ENCODE measurements around the gene MSL1.

The MSL1 gene

GRCh38 chr17:40097931-40098845 is 23.6 kb upstream of the MSL1 start:
- DNase-seq (ENCODE audit: low spot score): no peak

GRCh38 chr17:40098846-40099618 is 22.7 kb upstream of the MSL1 start:
- DNase-seq (ENCODE audit: low spot score): peak; percentile 91

More at GRCh38 chr17:40097931-40098845, 23.6 kb upstream of the MSL1 start:
- TF ChIP-seq, protein P1, sequence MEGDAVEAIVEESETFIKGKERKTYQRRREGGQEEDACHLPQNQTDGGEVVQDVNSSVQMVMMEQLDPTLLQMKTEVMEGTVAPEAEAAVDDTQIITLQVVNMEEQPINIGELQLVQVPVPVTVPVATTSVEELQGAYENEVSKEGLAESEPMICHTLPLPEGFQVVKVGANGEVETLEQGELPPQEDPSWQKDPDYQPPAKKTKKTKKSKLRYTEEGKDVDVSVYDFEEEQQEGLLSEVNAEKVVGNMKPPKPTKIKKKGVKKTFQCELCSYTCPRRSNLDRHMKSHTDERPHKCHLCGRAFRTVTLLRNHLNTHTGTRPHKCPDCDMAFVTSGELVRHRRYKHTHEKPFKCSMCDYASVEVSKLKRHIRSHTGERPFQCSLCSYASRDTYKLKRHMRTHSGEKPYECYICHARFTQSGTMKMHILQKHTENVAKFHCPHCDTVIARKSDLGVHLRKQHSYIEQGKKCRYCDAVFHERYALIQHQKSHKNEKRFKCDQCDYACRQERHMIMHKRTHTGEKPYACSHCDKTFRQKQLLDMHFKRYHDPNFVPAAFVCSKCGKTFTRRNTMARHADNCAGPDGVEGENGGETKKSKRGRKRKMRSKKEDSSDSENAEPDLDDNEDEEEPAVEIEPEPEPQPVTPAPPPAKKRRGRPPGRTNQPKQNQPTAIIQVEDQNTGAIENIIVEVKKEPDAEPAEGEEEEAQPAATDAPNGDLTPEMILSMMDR (IDR thresholded peaks at IDR 0.05; ENCODE audit: extremely low read depth, missing control alignments): no peak

DNA sequence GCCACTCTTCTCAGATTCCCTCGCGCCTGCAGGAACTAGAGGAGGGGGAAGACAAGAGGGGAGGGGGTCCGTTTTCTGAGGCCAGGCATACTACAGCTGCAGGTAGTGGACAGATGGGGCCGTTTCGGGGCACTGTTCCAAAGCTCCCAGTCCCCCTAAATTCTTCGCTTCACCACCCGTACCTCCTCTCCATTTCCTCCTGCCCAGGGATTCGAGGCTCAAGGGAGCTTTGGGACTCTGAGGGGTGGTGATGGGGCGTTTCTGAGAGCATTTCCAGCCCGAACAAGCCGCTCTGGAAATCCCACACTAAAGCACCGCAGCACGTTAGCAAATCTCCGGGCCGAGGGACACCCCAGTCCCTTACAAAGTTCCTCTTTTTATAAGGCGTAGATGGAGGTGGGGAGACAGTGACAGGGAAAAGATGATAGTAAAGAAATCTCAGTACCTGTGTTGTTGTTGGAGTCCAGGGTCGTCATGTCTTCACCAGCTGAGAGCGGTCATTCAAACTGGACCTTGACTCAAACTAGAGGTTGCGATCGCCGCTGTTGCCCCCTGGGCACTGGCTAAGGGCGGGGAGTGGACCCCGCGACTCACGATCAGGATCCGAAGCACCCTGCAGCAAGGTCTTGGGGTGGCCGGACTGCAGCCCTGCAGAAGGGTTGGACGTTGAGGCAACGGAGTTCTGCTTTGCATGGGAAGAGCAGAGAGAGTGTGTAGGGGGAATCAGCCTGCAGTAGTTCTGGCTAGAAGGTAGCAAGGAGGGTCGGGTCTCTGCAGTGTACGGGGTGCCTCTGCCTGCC is 22.0 kb upstream of the MSL1 start:
- TF ChIP-seq, protein P1 (IDR thresholded peaks at IDR 0.05; ENCODE audit: extremely low read depth, missing control alignments): no peak
- DNase-seq (ENCODE audit: low spot score): no peak

More at GRCh38 chr17:40098846-40099618, 22.7 kb upstream of the MSL1 start:
- TF ChIP-seq, protein P1 (IDR thresholded peaks at IDR 0.05; ENCODE audit: extremely low read depth, missing control alignments): no peak

DNA sequence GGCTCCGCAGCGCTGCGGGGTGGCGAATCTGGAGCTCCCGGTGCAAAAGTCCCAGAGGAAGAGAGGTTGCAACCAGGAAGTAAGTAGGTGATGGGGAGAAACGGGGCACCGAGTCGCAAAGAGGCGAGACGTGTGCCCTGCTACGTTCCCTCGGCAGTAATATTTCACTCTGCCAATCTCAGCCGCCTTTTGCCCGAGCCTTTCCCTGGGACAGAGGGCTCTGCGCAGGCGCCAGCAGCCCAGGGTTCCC is 21.4 kb upstream of the MSL1 start, which contains the start of gene NR1D1:
Gene NR1D1, minus strand, starts transcription at position 171 of the 250 bp plus-strand sequence. CDS start 495 bp downstream, outside the sequence.
- TF ChIP-seq, protein P1 (IDR thresholded peaks at IDR 0.05; ENCODE audit: extremely low read depth, missing control alignments): no peak
- no peak for DNase-seq (ENCODE audit: low spot score)

DNA sequence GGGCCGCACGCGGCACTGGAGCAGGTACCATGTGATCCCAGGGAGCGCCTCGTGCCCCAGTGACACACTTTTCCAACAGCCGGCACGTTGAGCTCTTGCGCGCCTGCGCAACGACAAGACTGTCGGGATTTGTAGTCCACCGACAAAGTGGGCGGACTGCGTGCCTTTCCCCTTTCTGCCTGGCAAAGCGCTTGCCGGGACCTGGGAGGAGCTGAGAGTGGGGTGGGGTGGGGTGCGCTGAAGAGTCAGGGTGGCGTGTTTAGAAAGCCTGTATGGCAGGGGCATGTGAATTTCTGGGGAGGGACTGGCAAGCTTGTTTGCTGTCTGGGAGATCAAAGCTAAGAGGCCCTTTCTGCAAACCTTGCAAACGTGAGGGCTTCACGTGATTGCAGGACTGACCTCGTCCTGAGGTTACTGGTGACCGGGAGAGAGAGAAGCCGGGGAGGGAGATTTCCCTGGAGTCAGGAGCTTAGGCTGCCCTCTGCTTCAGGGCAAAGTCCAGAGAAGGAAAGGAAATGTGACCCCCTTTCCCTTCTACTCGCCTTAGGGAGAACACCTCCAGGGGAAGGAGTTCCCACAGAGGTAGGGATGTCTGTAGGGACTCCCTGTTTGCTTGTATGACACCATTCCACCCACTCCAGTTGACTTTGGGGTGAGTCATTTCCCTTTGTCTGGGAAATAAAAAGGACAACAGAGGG is 21.0 kb upstream of the MSL1 start:
- peak; percentile 75 for DNase-seq (ENCODE audit: low spot score)
- TF ChIP-seq, protein P1 (IDR thresholded peaks at IDR 0.05; ENCODE audit: extremely low read depth, missing control alignments): no peak

GRCh38 chr17:40101367-40102210 is 20.2 kb upstream of the MSL1 start:
- DNase-seq (ENCODE audit: low spot score): no peak
- TF ChIP-seq, protein P1 (IDR thresholded peaks at IDR 0.05; ENCODE audit: extremely low read depth, missing control alignments): no peak
